RWPE1 (cell line): ENCODE data around the gene TRIM29.
A peak's percentile ranks its signal among the peaks of the same experiment; 100 is the strongest.

ENCODE experiments used
- CTCF ChIA-PET: fragments of 350-600 bp; sonication (Branson Sonifier 250); formaldehyde crosslinking; extraction: SDS; loops from one replicate; lab custom pipeline; 2021; lab: Yijun Ruan, JAX
- POLR2A ChIA-PET: fragments of 400-600 bp; formaldehyde crosslinking; extraction: SDS; loops from one replicate; lab custom pipeline; 2020; ENCODE audit warnings: antibody characterized with exemption; ENCODE audit not compliant: low non-redundant PET; lab: Yijun Ruan, JAX
- DNase-seq: peaks from one replicate; pipeline ENCODE4 v3.0.0; 2012; ENCODE audit warnings: low spot score
- H3K27ac ChIP-seq: fragments of 450-650 bp; 2 replicates; pipeline ENCODE4 v1.5.1; 2017
- CTCF ChIP-seq: fragments of 450-650 bp; conservative IDR thresholded peaks from 2 replicates; pipeline ENCODE4 v1.5.1; 2017; ENCODE audit warnings: low read depth, mild to moderate bottlenecking

The TRIM29 gene

GRCh38 chr11:120173019-120173705, 35.2 kb upstream of the TRIM29 start:
- no peak overlapping the region for H3K27ac ChIP-seq
- DNase-seq, result no peak
- CTCF ChIA-PET, result interaction anchor here (0.9 to 1.8 kb wide), 4 partner anchors 35 to 127 kb away, joined by 3 to 7 read pairs (median 4); partner anchors contain the start of gene TRIM29
- POLR2A ChIA-PET, result no interaction called here
- no peak for TF ChIP-seq CTCF

GRCh38 chr11:120172054-120172911, 34.4 kb upstream of the TRIM29 start:
- TF ChIP-seq CTCF, result peak; percentile 64
- peak; percentile 73 for DNase-seq
- no peak overlapping the region for H3K27ac ChIP-seq
- ChIA-PET POLR2A (no interaction called here), CTCF (interaction anchor here (0.7 to 1.8 kb wide), 6 partner anchors 35 to 830 kb away, joined by 3 to 7 read pairs (median 4); partner anchors contain the start of gene TRIM29)

GRCh38 chr11:120170741-120171261, 32.9 kb upstream of the TRIM29 start:
- no peak for TF ChIP-seq CTCF
- no peak for DNase-seq
- H3K27ac ChIP-seq, result no peak overlapping the region
- POLR2A ChIA-PET, result no interaction called here
- CTCF ChIA-PET, result interaction anchor here (0.8 to 1.2 kb wide), 2 partner anchors 33 to 131 kb away, joined by 4 read pairs; no protein-coding TSS in a partner anchor

- CTCF ChIA-PET, result interaction anchor here (0.5 to 2.5 kb wide), 10 partner anchors 33 to 1067 kb away, joined by 3 to 32 read pairs (median 3); partner anchors contain the start of gene TRIM29
- no peak for DNase-seq
- peak overlapping the region; percentile 70 for H3K27ac ChIP-seq
- POLR2A ChIA-PET, result no interaction called here
- TF ChIP-seq CTCF, result no peak
Measured at GRCh38 chr11:120169981-120170698, 32.2 kb upstream of the TRIM29 start.

GRCh38 chr11:120168960-120169681, 31.2 kb upstream of the TRIM29 start:
- ChIA-PET CTCF (interaction anchor here (0.6 to 2.5 kb wide), 27 partner anchors 9 to 1078 kb away, joined by 3 to 32 read pairs (median 3); partner anchors contain the start of gene TRIM29), POLR2A (no interaction called here)
- DNase-seq, result peak; percentile 78
- peak overlapping the region; percentile 70 for H3K27ac ChIP-seq
- peak; percentile 93 for TF ChIP-seq CTCF
